ENCODE data around the gene BTBD6. TPM values are rescaled to one million over a fixed set of nuclear protein-coding genes. Genes with fewer than 3 reads are reported as not detected.

The BTBD6 gene
- total and polyA plus RNA-seq, 5 donors from 2014 or later: 4.6 to 39.4 (median 12.8) TPM

- no peaks in the 10 kb centered on the region for H3K9me3 ChIP-seq (ENCODE audit: control insufficient read depth in 2 of 2, low read length in 2 of 2)
- H3K9me3 Mint-ChIP-seq: no peaks in the 10 kb centered on the region
- no peak overlapping the region for H3K27ac Mint-ChIP-seq
- H3K4me1 Mint-ChIP-seq: peaks cover 0 to 5% (median 0%) of the 10 kb centered on the region in 4 donors
- DNase-seq (no peak), ATAC-seq (ENCODE audit: low read depth in 2 of 2) (no peak)
- H3K36me3 Mint-ChIP-seq: peaks cover 16% of the 10 kb centered on the region
- no peak overlapping the region for H3K4me3 Mint-ChIP-seq
- H3K36me3 ChIP-seq (ENCODE audit: control insufficient read depth, insufficient read depth, low read length): peaks cover 8% of the 10 kb centered on the region
- no peak overlapping the region for H3K4me3 ChIP-seq (ENCODE audit: low read depth, low read length)
- no peaks in the 10 kb centered on the region for H3K27me3 ChIP-seq (ENCODE audit: control insufficient read depth, insufficient read depth, low read length)
- no peaks in the 10 kb centered on the region for H3K4me1 ChIP-seq (ENCODE audit: control insufficient read depth, insufficient read depth, low read length, poor library complexity, severe bottlenecking)
- H3K27me3 Mint-ChIP-seq: no peaks in the 10 kb centered on the region
- no peak overlapping the region for H3K27ac ChIP-seq (ENCODE audit: insufficient read depth, low read length, poor library complexity, severe bottlenecking)
Measured at GRCh38 chr14:105212541-105213300, 35.6 kb upstream of the BTBD6 start.

- Mint-ChIP-seq H3K36me3 (peaks cover 16% of the 10 kb centered on the region), H3K4me1 (peaks cover 0 to 5% (median 0%) of the 10 kb centered on the region in 4 donors)
- DNase-seq: no peak
Measured at GRCh38 chr14:105213361-105213760, 35.0 kb upstream of the BTBD6 start.

GRCh38 chr14:105214324-105214915 lies 33.9 kb upstream of the BTBD6 start:
- peaks cover 18% of the 10 kb centered on the region for H3K36me3 ChIP-seq (ENCODE audit: control insufficient read depth, insufficient read depth, low read length)
- no peaks in the 10 kb centered on the region for H3K9me3 ChIP-seq (ENCODE audit: control insufficient read depth in 2 of 2, low read length in 2 of 2)
- Mint-ChIP-seq H3K36me3 (peaks cover 16% of the 10 kb centered on the region), H3K27ac (no peak overlapping the region), H3K9me3 (no peaks in the 10 kb centered on the region), H3K4me1 (peaks cover 0 to 5% (median 0%) of the 10 kb centered on the region in 4 donors), H3K4me3 (no peak overlapping the region), H3K27me3 (no peaks in the 10 kb centered on the region)
- ATAC-seq (ENCODE audit: low read depth in 2 of 2) (no peak), DNase-seq (no peak)
- no peaks in the 10 kb centered on the region for H3K27me3 ChIP-seq (ENCODE audit: control insufficient read depth, insufficient read depth, low read length)
- no peak overlapping the region for H3K4me3 ChIP-seq (ENCODE audit: low read depth, low read length)
- no peaks in the 10 kb centered on the region for H3K4me1 ChIP-seq (ENCODE audit: control insufficient read depth, insufficient read depth, low read length, poor library complexity, severe bottlenecking)
- H3K27ac ChIP-seq (ENCODE audit: insufficient read depth, low read length, poor library complexity, severe bottlenecking): no peak overlapping the region

More at GRCh38 chr14:105213361-105213760, 35.0 kb upstream of the BTBD6 start:
- ATAC-seq (ENCODE audit: low read depth in 2 of 2): no peak
- Mint-ChIP-seq H3K9me3 (no peaks in the 10 kb centered on the region), H3K4me3 (no peak overlapping the region), H3K27ac (no peak overlapping the region), H3K27me3 (no peaks in the 10 kb centered on the region)
- Histone ChIP-seq H3K27ac (ENCODE audit: insufficient read depth, low read length, poor library complexity, severe bottlenecking) (no peak overlapping the region), H3K4me3 (ENCODE audit: low read depth, low read length) (no peak overlapping the region), H3K27me3 (ENCODE audit: control insufficient read depth, insufficient read depth, low read length) (no peaks in the 10 kb centered on the region), H3K4me1 (ENCODE audit: control insufficient read depth, insufficient read depth, low read length, poor library complexity, severe bottlenecking) (no peaks in the 10 kb centered on the region), H3K9me3 (ENCODE audit: control insufficient read depth in 2 of 2, low read length in 2 of 2) (no peaks in the 10 kb centered on the region), H3K36me3 (ENCODE audit: control insufficient read depth, insufficient read depth, low read length) (peaks cover 11% of the 10 kb centered on the region)

GRCh38 chr14:105215602-105216001 lies 32.7 kb upstream of the BTBD6 start:
- H3K27me3 Mint-ChIP-seq: no peaks in the 10 kb centered on the region
- H3K4me1 ChIP-seq (ENCODE audit: control insufficient read depth, insufficient read depth, low read length, poor library complexity, severe bottlenecking): no peaks in the 10 kb centered on the region
- no peak for ATAC-seq (ENCODE audit: low read depth in 2 of 2)
- H3K36me3 Mint-ChIP-seq: peaks cover 19% of the 10 kb centered on the region
- no peak for DNase-seq
- no peaks in the 10 kb centered on the region for H3K9me3 Mint-ChIP-seq
- H3K9me3 ChIP-seq (ENCODE audit: control insufficient read depth in 2 of 2, low read length in 2 of 2): no peaks in the 10 kb centered on the region
- no peak overlapping the region for H3K4me3 ChIP-seq (ENCODE audit: low read depth, low read length)
- no peak overlapping the region for H3K4me3 Mint-ChIP-seq
- H3K27me3 ChIP-seq (ENCODE audit: control insufficient read depth, insufficient read depth, low read length): no peaks in the 10 kb centered on the region
- H3K36me3 ChIP-seq (ENCODE audit: control insufficient read depth, insufficient read depth, low read length): peaks cover 18% of the 10 kb centered on the region
- peaks cover 0 to 5% (median 0%) of the 10 kb centered on the region in 4 donors for H3K4me1 Mint-ChIP-seq
- H3K27ac Mint-ChIP-seq: no peak overlapping the region
- no peak overlapping the region for H3K27ac ChIP-seq (ENCODE audit: insufficient read depth, low read length, poor library complexity, severe bottlenecking)

GRCh38 chr14:105216490-105217247 lies 31.7 kb upstream of the BTBD6 start:
- H3K27ac Mint-ChIP-seq: no peak overlapping the region
- peaks cover 0 to 5% (median 0%) of the 10 kb centered on the region in 4 donors for H3K4me1 Mint-ChIP-seq
- Histone ChIP-seq H3K27me3 (ENCODE audit: control insufficient read depth, insufficient read depth, low read length) (no peaks in the 10 kb centered on the region), H3K36me3 (ENCODE audit: control insufficient read depth, insufficient read depth, low read length) (peaks cover 25% of the 10 kb centered on the region), H3K27ac (ENCODE audit: insufficient read depth, low read length, poor library complexity, severe bottlenecking) (no peak overlapping the region), H3K4me1 (ENCODE audit: control insufficient read depth, insufficient read depth, low read length, poor library complexity, severe bottlenecking) (no peaks in the 10 kb centered on the region), H3K4me3 (ENCODE audit: low read depth, low read length) (no peak overlapping the region), H3K9me3 (ENCODE audit: control insufficient read depth in 2 of 2, low read length in 2 of 2) (no peaks in the 10 kb centered on the region)
- H3K4me3 Mint-ChIP-seq: no peak overlapping the region
- H3K27me3 Mint-ChIP-seq: no peaks in the 10 kb centered on the region
- no peak for DNase-seq
- ATAC-seq (ENCODE audit: low read depth in 2 of 2): no peak
- H3K9me3 Mint-ChIP-seq: no peaks in the 10 kb centered on the region
- peaks cover 19% of the 10 kb centered on the region for H3K36me3 Mint-ChIP-seq

GRCh38 chr14:105217774-105218173 lies 30.6 kb upstream of the BTBD6 start:
- Histone ChIP-seq H3K27ac (ENCODE audit: insufficient read depth, low read length, poor library complexity, severe bottlenecking) (no peak overlapping the region), H3K4me1 (ENCODE audit: control insufficient read depth, insufficient read depth, low read length, poor library complexity, severe bottlenecking) (no peaks in the 10 kb centered on the region), H3K36me3 (ENCODE audit: control insufficient read depth, insufficient read depth, low read length) (peaks cover 27% of the 10 kb centered on the region), H3K27me3 (ENCODE audit: control insufficient read depth, insufficient read depth, low read length) (no peaks in the 10 kb centered on the region), H3K4me3 (ENCODE audit: low read depth, low read length) (no peak overlapping the region), H3K9me3 (ENCODE audit: control insufficient read depth in 2 of 2, low read length in 2 of 2) (no peaks in the 10 kb centered on the region)
- Mint-ChIP-seq H3K27ac (no peak overlapping the region), H3K27me3 (no peaks in the 10 kb centered on the region), H3K9me3 (no peaks in the 10 kb centered on the region), H3K36me3 (peaks cover 27% of the 10 kb centered on the region), H3K4me3 (no peak overlapping the region), H3K4me1 (peaks cover 0 to 5% (median 0%) of the 10 kb centered on the region in 4 donors)
- no peak for ATAC-seq (ENCODE audit: low read depth in 2 of 2)
- no peak for DNase-seq

GRCh38 chr14:105218611-105219010 lies 29.7 kb upstream of the BTBD6 start:
- peaks cover 0 to 6% (median 3%) of the 10 kb centered on the region in 4 donors for H3K4me1 Mint-ChIP-seq
- peaks cover 32% of the 10 kb centered on the region for H3K36me3 Mint-ChIP-seq
- H3K27me3 ChIP-seq (ENCODE audit: control insufficient read depth, insufficient read depth, low read length): no peaks in the 10 kb centered on the region
- no peaks in the 10 kb centered on the region for H3K4me1 ChIP-seq (ENCODE audit: control insufficient read depth, insufficient read depth, low read length, poor library complexity, severe bottlenecking)
- H3K36me3 ChIP-seq (ENCODE audit: control insufficient read depth, insufficient read depth, low read length): peaks cover 22% of the 10 kb centered on the region
- ATAC-seq (ENCODE audit: low read depth in 2 of 2) (no peak), DNase-seq (no peak)
- H3K27me3 Mint-ChIP-seq: no peaks in the 10 kb centered on the region
- H3K27ac Mint-ChIP-seq: no peak overlapping the region
- H3K4me3 ChIP-seq (ENCODE audit: low read depth, low read length): no peak overlapping the region
- no peaks in the 10 kb centered on the region for H3K9me3 Mint-ChIP-seq
- no peak overlapping the region for H3K4me3 Mint-ChIP-seq
- H3K9me3 ChIP-seq (ENCODE audit: control insufficient read depth in 2 of 2, low read length in 2 of 2): no peaks in the 10 kb centered on the region
- H3K27ac ChIP-seq (ENCODE audit: insufficient read depth, low read length, poor library complexity, severe bottlenecking): no peak overlapping the region

Measured in CD4-positive, CD25-positive, alpha-beta regulatory T cell (primary cell).